WTC11 (cell line): ENCODE measurements around the gene S100A8. TPM values are rescaled to one million over a fixed set of nuclear protein-coding genes. Genes with fewer than 3 reads are reported as not detected.

Experiments
- CBFB ChIP-seq: sonication (generic); formaldehyde crosslinking; IDR thresholded peaks from 2 replicates; pipeline ENCODE4 v1.8.1; 2022; ENCODE audit warnings: mild to moderate bottlenecking, low read depth, missing genetic modification reagents
- CREB1 ChIP-seq: sonication (generic); formaldehyde crosslinking; IDR thresholded peaks from 2 replicates; pipeline ENCODE4 v1.8.0; 2023; ENCODE audit warnings: mild to moderate bottlenecking, missing genetic modification reagents
- FOXJ3 ChIP-seq: sonication (generic); formaldehyde crosslinking; IDR thresholded peaks from 2 replicates; pipeline ENCODE4 v1.9.0; 2021; ENCODE audit warnings: missing genetic modification reagents, mild to moderate bottlenecking, borderline replicate concordance
- FOXP1 ChIP-seq: sonication (generic); formaldehyde crosslinking; IDR thresholded peaks from 2 replicates; pipeline ENCODE4 v1.8.0; 2022; ENCODE audit warnings: missing genetic modification reagents, mild to moderate bottlenecking, moderate library complexity, borderline replicate concordance
- GTF2I ChIP-seq: fragments of 250-450 bp; sonication (Bioruptor Pico); conservative IDR thresholded peaks from 2 replicates; pipeline ENCODE4 v1.4.0; 2021; ENCODE audit warnings: mild to moderate bottlenecking
- JAZF1 ChIP-seq: fragments of 250-450 bp; sonication (Bioruptor Pico); IDR thresholded peaks from 2 replicates; pipeline ENCODE4 v1.9.0; 2021; ENCODE audit warnings: moderate library complexity, mild to moderate bottlenecking, inconsistent platforms
- JUN ChIP-seq: sonication (generic); formaldehyde crosslinking; IDR thresholded peaks from 2 replicates; pipeline ENCODE4 v1.8.0; 2023; ENCODE audit warnings: mild to moderate bottlenecking, missing genetic modification reagents
- MXD4 ChIP-seq: fragments of 250-450 bp; sonication (Bioruptor Pico); IDR thresholded peaks from 2 replicates; pipeline ENCODE4 v1.8.0; 2021; ENCODE audit warnings: mild to moderate bottlenecking, moderate library complexity, borderline replicate concordance
- PRRX2 ChIP-seq: fragments of 250-450 bp; sonication (Bioruptor Pico); IDR thresholded peaks from 2 replicates; pipeline ENCODE4 v1.8.0; 2021; ENCODE audit warnings: mild to moderate bottlenecking
- RELA ChIP-seq: sonication (generic); formaldehyde crosslinking; IDR thresholded peaks from 2 replicates; pipeline ENCODE4 v1.8.1; 2022; ENCODE audit warnings: missing genetic modification reagents, mild to moderate bottlenecking, borderline replicate concordance
- SMAD4 ChIP-seq: sonication (generic); formaldehyde crosslinking; IDR thresholded peaks from 2 replicates; pipeline ENCODE4 v1.8.0; 2022; ENCODE audit warnings: mild to moderate bottlenecking, missing genetic modification reagents
- SOX15 ChIP-seq: fragments of 250-450 bp; sonication (Bioruptor Pico); IDR thresholded peaks from 2 replicates; pipeline ENCODE4 v1.9.0; 2021; ENCODE audit warnings: mild to moderate bottlenecking
- SP1 ChIP-seq: sonication (generic); formaldehyde crosslinking; conservative IDR thresholded peaks from 2 replicates; pipeline ENCODE4 v1.8.1; 2022; ENCODE audit warnings: missing genetic modification reagents
- ZNF121 ChIP-seq: sonication (generic); formaldehyde crosslinking; IDR thresholded peaks from 2 replicates; pipeline ENCODE4 v1.8.0; 2023; ENCODE audit warnings: missing genetic modification reagents
- ZNF317 ChIP-seq: sonication (generic); formaldehyde crosslinking; IDR thresholded peaks from 2 replicates; pipeline ENCODE4 v1.8.1; 2023; ENCODE audit warnings: low read depth, mild to moderate bottlenecking, moderate library complexity, missing genetic modification reagents, borderline replicate concordance
- total RNA-seq: library from RNA; stranded (reverse); gene quantifications from 3 replicates; pipeline ENCODE4 v1.2.3, GENCODE V29; 2021
- TF ChIP-seq, protein P1 (sequence below): fragments of 200-600 bp; IDR thresholded peaks from 2 replicates; pipeline ENCODE4 v1.8.0; 2022; ENCODE audit warnings: antibody characterized with exemption
- TF ChIP-seq, protein P2 (sequence below): sonication (generic); formaldehyde crosslinking; IDR thresholded peaks from 2 replicates; pipeline ENCODE4 v1.8.1; 2023; ENCODE audit warnings: mild to moderate bottlenecking, missing genetic modification reagents
- TF ChIP-seq, protein P3 (sequence below): sonication (generic); formaldehyde crosslinking; IDR thresholded peaks from 2 replicates; pipeline ENCODE4 v1.8.0; 2023; ENCODE audit warnings: missing genetic modification reagents
- TF ChIP-seq, protein P4 (sequence below): sonication (generic); formaldehyde crosslinking; IDR thresholded peaks from 2 replicates; pipeline ENCODE4 v1.8.0; 2022; ENCODE audit warnings: mild to moderate bottlenecking, missing genetic modification reagents
- TF ChIP-seq, protein P5 (sequence below): fragments of 250-450 bp; sonication (Bioruptor Pico); IDR thresholded peaks from 2 replicates; pipeline ENCODE4 v1.9.0; 2021; ENCODE audit warnings: mild to moderate bottlenecking, borderline replicate concordance
- TF ChIP-seq, protein P6 (sequence below): sonication (generic); formaldehyde crosslinking; IDR thresholded peaks from 2 replicates; pipeline ENCODE4 v1.8.1; 2022; ENCODE audit warnings: low read depth, mild to moderate bottlenecking, moderate library complexity, missing genetic modification reagents, borderline replicate concordance
- TF ChIP-seq, protein P7 (sequence below): sonication (generic); formaldehyde crosslinking; IDR thresholded peaks from 2 replicates; pipeline ENCODE4 v1.8.1; 2022; ENCODE audit warnings: missing genetic modification reagents, borderline replicate concordance
- TF ChIP-seq, protein P8 (sequence below): sonication (generic); formaldehyde crosslinking; IDR thresholded peaks from 2 replicates; pipeline ENCODE4 v1.8.0; 2022; ENCODE audit warnings: mild to moderate bottlenecking, missing genetic modification reagents
- TF ChIP-seq, protein P9 (sequence below): sonication (generic); formaldehyde crosslinking; IDR thresholded peaks from 2 replicates; pipeline ENCODE4 v1.8.1; 2023; ENCODE audit warnings: mild to moderate bottlenecking, missing genetic modification reagents, moderate library complexity

Gene S100A8
- total RNA-seq, 1 experiment from 2014 or later: not detected

DNA sequence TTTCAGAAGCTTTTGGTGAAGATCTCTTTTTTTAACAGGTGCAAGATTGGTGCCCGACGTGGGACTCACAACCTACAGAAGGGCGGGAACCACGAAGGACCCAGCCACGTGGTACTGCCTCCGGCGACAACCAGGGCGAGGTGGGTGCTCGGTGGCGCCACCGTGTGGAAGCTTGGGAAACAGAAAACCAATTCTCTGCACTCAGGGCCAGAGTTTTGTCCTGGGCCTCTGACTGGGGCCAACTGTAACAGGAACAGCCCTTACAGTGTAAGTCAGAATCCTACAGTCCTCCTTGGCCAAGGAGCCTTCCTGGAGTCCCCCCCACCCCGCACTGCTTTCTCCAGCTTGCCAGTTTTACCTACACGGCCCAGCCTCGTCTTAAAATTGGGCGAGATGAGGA is 13.9 kb upstream of the S100A8 start (continued):
- TF ChIP-seq, protein P1, sequence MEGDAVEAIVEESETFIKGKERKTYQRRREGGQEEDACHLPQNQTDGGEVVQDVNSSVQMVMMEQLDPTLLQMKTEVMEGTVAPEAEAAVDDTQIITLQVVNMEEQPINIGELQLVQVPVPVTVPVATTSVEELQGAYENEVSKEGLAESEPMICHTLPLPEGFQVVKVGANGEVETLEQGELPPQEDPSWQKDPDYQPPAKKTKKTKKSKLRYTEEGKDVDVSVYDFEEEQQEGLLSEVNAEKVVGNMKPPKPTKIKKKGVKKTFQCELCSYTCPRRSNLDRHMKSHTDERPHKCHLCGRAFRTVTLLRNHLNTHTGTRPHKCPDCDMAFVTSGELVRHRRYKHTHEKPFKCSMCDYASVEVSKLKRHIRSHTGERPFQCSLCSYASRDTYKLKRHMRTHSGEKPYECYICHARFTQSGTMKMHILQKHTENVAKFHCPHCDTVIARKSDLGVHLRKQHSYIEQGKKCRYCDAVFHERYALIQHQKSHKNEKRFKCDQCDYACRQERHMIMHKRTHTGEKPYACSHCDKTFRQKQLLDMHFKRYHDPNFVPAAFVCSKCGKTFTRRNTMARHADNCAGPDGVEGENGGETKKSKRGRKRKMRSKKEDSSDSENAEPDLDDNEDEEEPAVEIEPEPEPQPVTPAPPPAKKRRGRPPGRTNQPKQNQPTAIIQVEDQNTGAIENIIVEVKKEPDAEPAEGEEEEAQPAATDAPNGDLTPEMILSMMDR: peak; percentile 79
- TF ChIP-seq JUN (CRISPR knock-in tag) (0 out of 2 replicates have a peak, but pooled peaks have one; percentile 26), GTF2I (CRISPR knock-in tag) (no peak), PRRX2 (CRISPR knock-in tag) (no peak), SMAD4 (CRISPR knock-in tag) (peak; percentile 78), RELA (CRISPR knock-in tag) (no peak), ZNF317 (no peak), SOX15 (CRISPR knock-in tag) (no peak), ZNF121 (CRISPR knock-in tag) (no peak), SP1 (CRISPR knock-in tag) (peak; percentile 40; the same call in 1 of the 2 replicates), CBFB (CRISPR knock-in tag) (no peak), JAZF1 (CRISPR knock-in tag) (no peak), MXD4 (CRISPR knock-in tag) (no peak), FOXP1 (CRISPR knock-in tag) (peak; percentile 92; the same call in 1 of the 2 replicates), FOXJ3 (0 out of 2 replicates have a peak, but pooled peaks have one; percentile 53), CREB1 (CRISPR knock-in tag) (peak; percentile 86)
- TF ChIP-seq, protein P2, sequence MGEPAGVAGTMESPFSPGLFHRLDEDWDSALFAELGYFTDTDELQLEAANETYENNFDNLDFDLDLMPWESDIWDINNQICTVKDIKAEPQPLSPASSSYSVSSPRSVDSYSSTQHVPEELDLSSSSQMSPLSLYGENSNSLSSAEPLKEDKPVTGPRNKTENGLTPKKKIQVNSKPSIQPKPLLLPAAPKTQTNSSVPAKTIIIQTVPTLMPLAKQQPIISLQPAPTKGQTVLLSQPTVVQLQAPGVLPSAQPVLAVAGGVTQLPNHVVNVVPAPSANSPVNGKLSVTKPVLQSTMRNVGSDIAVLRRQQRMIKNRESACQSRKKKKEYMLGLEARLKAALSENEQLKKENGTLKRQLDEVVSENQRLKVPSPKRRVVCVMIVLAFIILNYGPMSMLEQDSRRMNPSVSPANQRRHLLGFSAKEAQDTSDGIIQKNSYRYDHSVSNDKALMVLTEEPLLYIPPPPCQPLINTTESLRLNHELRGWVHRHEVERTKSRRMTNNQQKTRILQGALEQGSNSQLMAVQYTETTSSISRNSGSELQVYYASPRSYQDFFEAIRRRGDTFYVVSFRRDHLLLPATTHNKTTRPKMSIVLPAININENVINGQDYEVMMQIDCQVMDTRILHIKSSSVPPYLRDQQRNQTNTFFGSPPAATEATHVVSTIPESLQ: no peak
- TF ChIP-seq, protein P3, sequence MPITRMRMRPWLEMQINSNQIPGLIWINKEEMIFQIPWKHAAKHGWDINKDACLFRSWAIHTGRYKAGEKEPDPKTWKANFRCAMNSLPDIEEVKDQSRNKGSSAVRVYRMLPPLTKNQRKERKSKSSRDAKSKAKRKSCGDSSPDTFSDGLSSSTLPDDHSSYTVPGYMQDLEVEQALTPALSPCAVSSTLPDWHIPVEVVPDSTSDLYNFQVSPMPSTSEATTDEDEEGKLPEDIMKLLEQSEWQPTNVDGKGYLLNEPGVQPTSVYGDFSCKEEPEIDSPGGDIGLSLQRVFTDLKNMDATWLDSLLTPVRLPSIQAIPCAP (CRISPR knock-in tag): 0 out of 2 replicates have a peak, but pooled peaks have one; percentile 51
- TF ChIP-seq, protein P4, sequence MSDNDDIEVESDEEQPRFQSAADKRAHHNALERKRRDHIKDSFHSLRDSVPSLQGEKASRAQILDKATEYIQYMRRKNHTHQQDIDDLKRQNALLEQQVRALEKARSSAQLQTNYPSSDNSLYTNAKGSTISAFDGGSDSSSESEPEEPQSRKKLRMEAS: peak; percentile 99
- TF ChIP-seq, protein P5, sequence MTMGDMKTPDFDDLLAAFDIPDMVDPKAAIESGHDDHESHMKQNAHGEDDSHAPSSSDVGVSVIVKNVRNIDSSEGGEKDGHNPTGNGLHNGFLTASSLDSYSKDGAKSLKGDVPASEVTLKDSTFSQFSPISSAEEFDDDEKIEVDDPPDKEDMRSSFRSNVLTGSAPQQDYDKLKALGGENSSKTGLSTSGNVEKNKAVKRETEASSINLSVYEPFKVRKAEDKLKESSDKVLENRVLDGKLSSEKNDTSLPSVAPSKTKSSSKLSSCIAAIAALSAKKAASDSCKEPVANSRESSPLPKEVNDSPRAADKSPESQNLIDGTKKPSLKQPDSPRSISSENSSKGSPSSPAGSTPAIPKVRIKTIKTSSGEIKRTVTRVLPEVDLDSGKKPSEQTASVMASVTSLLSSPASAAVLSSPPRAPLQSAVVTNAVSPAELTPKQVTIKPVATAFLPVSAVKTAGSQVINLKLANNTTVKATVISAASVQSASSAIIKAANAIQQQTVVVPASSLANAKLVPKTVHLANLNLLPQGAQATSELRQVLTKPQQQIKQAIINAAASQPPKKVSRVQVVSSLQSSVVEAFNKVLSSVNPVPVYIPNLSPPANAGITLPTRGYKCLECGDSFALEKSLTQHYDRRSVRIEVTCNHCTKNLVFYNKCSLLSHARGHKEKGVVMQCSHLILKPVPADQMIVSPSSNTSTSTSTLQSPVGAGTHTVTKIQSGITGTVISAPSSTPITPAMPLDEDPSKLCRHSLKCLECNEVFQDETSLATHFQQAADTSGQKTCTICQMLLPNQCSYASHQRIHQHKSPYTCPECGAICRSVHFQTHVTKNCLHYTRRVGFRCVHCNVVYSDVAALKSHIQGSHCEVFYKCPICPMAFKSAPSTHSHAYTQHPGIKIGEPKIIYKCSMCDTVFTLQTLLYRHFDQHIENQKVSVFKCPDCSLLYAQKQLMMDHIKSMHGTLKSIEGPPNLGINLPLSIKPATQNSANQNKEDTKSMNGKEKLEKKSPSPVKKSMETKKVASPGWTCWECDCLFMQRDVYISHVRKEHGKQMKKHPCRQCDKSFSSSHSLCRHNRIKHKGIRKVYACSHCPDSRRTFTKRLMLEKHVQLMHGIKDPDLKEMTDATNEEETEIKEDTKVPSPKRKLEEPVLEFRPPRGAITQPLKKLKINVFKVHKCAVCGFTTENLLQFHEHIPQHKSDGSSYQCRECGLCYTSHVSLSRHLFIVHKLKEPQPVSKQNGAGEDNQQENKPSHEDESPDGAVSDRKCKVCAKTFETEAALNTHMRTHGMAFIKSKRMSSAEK (CRISPR knock-in tag): no peak
- TF ChIP-seq, protein P6, sequence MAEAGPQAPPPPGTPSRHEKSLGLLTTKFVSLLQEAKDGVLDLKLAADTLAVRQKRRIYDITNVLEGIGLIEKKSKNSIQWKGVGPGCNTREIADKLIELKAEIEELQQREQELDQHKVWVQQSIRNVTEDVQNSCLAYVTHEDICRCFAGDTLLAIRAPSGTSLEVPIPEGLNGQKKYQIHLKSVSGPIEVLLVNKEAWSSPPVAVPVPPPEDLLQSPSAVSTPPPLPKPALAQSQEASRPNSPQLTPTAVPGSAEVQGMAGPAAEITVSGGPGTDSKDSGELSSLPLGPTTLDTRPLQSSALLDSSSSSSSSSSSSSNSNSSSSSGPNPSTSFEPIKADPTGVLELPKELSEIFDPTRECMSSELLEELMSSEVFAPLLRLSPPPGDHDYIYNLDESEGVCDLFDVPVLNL (CRISPR knock-in tag): no peak
- TF ChIP-seq, protein P7, sequence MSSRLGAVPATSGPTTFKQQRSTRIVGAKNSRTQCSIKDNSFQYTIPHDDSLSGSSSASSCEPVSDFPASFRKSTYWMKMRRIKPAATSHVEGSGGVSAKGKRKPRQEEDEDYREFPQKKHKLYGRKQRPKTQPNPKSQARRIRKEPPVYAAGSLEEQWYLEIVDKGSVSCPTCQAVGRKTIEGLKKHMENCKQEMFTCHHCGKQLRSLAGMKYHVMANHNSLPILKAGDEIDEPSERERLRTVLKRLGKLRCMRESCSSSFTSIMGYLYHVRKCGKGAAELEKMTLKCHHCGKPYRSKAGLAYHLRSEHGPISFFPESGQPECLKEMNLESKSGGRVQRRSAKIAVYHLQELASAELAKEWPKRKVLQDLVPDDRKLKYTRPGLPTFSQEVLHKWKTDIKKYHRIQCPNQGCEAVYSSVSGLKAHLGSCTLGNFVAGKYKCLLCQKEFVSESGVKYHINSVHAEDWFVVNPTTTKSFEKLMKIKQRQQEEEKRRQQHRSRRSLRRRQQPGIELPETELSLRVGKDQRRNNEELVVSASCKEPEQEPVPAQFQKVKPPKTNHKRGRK (CRISPR knock-in tag): no peak
- TF ChIP-seq, protein P8, sequence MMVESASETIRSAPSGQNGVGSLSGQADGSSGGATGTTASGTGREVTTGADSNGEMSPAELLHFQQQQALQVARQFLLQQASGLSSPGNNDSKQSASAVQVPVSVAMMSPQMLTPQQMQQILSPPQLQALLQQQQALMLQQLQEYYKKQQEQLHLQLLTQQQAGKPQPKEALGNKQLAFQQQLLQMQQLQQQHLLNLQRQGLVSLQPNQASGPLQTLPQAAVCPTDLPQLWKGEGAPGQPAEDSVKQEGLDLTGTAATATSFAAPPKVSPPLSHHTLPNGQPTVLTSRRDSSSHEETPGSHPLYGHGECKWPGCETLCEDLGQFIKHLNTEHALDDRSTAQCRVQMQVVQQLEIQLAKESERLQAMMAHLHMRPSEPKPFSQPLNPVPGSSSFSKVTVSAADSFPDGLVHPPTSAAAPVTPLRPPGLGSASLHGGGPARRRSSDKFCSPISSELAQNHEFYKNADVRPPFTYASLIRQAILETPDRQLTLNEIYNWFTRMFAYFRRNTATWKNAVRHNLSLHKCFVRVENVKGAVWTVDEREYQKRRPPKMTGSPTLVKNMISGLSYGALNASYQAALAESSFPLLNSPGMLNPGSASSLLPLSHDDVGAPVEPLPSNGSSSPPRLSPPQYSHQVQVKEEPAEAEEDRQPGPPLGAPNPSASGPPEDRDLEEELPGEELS: peak; percentile 88
- TF ChIP-seq, protein P9, sequence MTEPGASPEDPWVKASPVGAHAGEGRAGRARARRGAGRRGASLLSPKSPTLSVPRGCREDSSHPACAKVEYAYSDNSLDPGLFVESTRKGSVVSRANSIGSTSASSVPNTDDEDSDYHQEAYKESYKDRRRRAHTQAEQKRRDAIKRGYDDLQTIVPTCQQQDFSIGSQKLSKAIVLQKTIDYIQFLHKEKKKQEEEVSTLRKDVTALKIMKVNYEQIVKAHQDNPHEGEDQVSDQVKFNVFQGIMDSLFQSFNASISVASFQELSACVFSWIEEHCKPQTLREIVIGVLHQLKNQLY (CRISPR knock-in tag): no peak
